ENCODE data around the gene ST8SIA1. TPM values are rescaled to one million over a fixed set of nuclear protein-coding genes. Genes with fewer than 3 reads are reported as not detected.

The ST8SIA1 gene
- polyA plus RNA-seq, 1 of the 3 experiments (the other 2 are of a cell fraction) = 0.12 TPM

DNA sequence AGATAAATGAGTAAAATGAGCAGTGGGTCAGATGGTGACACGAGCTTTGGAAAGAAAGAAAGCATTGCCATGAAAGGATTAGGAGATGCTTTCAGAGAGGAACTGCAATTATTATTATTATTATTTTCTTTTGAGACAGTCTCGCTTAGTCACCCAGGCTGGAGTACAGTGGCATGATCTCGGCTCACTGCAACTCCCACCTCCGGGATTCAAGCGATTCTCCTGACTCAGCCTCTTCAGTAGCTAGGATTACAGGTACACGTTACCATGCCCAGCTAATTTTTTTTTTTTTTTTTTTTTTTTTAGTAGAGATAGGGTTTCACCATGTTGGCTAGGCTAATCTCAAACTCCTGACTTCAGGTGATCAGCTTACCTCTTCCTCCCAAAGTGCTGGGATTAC is 77.4 kb downstream of the ST8SIA1 start:
- no peaks in the 10 kb centered on the region for H3K9me2 ChIP-seq
- no peaks in the 10 kb centered on the region for H4K20me1 ChIP-seq (ENCODE audit: insufficient read depth)
- H3K27ac ChIP-seq (ENCODE audit: low read depth in 2 of 2, low read length in 1 of 2) = no peak overlapping the region
- peaks cover 28% of the 10 kb centered on the region; the same call in 1 of the 2 replicates for H3K27me3 ChIP-seq (ENCODE audit: insufficient read depth)
- H2AFZ ChIP-seq (ENCODE audit: low read depth) = no peak overlapping the region
- TF ChIP-seq, protein P1, sequence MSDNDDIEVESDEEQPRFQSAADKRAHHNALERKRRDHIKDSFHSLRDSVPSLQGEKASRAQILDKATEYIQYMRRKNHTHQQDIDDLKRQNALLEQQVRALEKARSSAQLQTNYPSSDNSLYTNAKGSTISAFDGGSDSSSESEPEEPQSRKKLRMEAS (IDR thresholded peaks at IDR 0.05; ENCODE audit: low read depth) = no peak
- TF ChIP-seq NFIC (IDR thresholded peaks at IDR 0.05; ENCODE audit: borderline replicate concordance) (no peak), MEF2A (IDR thresholded peaks at IDR 0.05; ENCODE audit: borderline replicate concordance, low read depth) (no peak), SIN3A (IDR thresholded peaks at IDR 0.05; ENCODE audit: borderline replicate concordance, low read depth, low read length) (no peak), MXI1 (IDR thresholded peaks at IDR 0.05; ENCODE audit: low read depth, low read length) (no peak), JUND (IDR thresholded peaks at IDR 0.05) (no peak), FOXM1 (IDR thresholded peaks at IDR 0.05; ENCODE audit: low read depth) (no peak), ELF1 (IDR thresholded peaks at IDR 0.05) (no peak), GATA2 (CRISPR knock-in tag; IDR thresholded peaks at IDR 0.05) (no peak), POLR2AphosphoS5 (IDR thresholded peaks at IDR 0.05; ENCODE audit: low read depth, low read length) (no peak), SMC3 (IDR thresholded peaks at IDR 0.05; ENCODE audit: low read depth, low read length) (no peak), RAD21 (IDR thresholded peaks at IDR 0.05; ENCODE audit: low read length) (no peak)
- no peak for DNase-seq
- no peaks in the 10 kb centered on the region for H3K4me1 ChIP-seq (ENCODE audit: control insufficient read depth in 1 of 2, insufficient read depth in 2 of 2, low read depth in 1 of 2, low read length in 1 of 2)
- CTCF ChIA-PET = no interaction called here
- 20% methylated on average over 6 of the region's 6 CpGs for WGBS (ENCODE audit: low lambda C conversion rate)
- H3F3A ChIP-seq (replicated peaks; ENCODE audit: insufficient read depth) = no peaks in the 10 kb centered on the region
- H3K9ac ChIP-seq = no peak overlapping the region
- no peaks in the 10 kb centered on the region for H3K79me2 ChIP-seq (ENCODE audit: insufficient read depth)
- POLR2A ChIA-PET = no interaction called here
- no peak overlapping the region for H3K4me2 ChIP-seq
- no peak overlapping the region for H3K4me3 ChIP-seq (ENCODE audit: low read depth in 2 of 2, low read length in 1 of 2)
- H3K9me3 ChIP-seq = no peaks in the 10 kb centered on the region
- H3K36me3 ChIP-seq (replicated peaks in 1 of 2; ENCODE audit: control insufficient read depth in 1 of 2, insufficient read depth in 2 of 2, low read length in 1 of 2) = no peaks in the 10 kb centered on the region

DNA sequence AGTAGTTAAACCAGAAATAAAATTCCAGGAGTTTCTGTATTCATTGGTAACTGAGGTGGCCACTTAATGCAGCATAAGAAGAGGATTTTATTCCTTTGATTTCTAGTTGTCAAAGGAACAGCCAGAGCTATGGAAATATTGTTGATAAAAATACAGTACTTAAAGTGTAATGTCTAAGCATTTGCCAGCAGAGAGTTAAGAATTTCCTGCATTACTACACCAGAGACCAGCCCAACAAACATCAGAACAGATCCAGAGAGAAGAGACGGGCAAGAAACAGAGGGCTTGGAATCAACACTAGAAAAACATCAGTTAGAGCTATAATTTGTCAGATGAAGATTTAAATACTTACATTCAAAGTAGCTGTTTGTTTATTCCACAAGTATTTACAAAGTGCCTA is 77.9 kb downstream of the ST8SIA1 start:
- Histone ChIP-seq H3K27me3 (ENCODE audit: insufficient read depth) (peaks cover 28% of the 10 kb centered on the region; the same call in 1 of the 2 replicates), H3K9me2 (no peaks in the 10 kb centered on the region), H3F3A (replicated peaks; ENCODE audit: insufficient read depth) (no peaks in the 10 kb centered on the region), H3K9ac (no peak overlapping the region), H3K27ac (ENCODE audit: low read depth in 2 of 2, low read length in 1 of 2) (no peak overlapping the region), H3K79me2 (ENCODE audit: insufficient read depth) (no peaks in the 10 kb centered on the region), H3K9me3 (no peaks in the 10 kb centered on the region), H3K4me1 (ENCODE audit: control insufficient read depth in 1 of 2, insufficient read depth in 2 of 2, low read depth in 1 of 2, low read length in 1 of 2) (no peaks in the 10 kb centered on the region), H3K4me2 (no peak overlapping the region), H4K20me1 (ENCODE audit: insufficient read depth) (no peaks in the 10 kb centered on the region), H2AFZ (ENCODE audit: low read depth) (no peak overlapping the region), H3K36me3 (replicated peaks in 1 of 2; ENCODE audit: control insufficient read depth in 1 of 2, insufficient read depth in 2 of 2, low read length in 1 of 2) (no peaks in the 10 kb centered on the region), H3K4me3 (ENCODE audit: low read depth in 2 of 2, low read length in 1 of 2) (no peak overlapping the region)
- POLR2A ChIA-PET = no interaction called here
- WGBS (ENCODE audit: low lambda C conversion rate) = 9% methylated on average over 1 of the region's 1 CpG
- no peak for TF ChIP-seq NRF1 (IDR thresholded peaks at IDR 0.05; ENCODE audit: low read depth, low read length)
- no peak for TF ChIP-seq POLR2AphosphoS5 (IDR thresholded peaks at IDR 0.05; ENCODE audit: low read depth, low read length)
- TF ChIP-seq ZBTB33 (IDR thresholded peaks at IDR 0.05; ENCODE audit: borderline replicate concordance, low read depth) = no peak
- TF ChIP-seq CHD2 (IDR thresholded peaks at IDR 0.05; ENCODE audit: low read length, partially characterized antibody) = no peak
- no peak for TF ChIP-seq GATA2 (CRISPR knock-in tag; IDR thresholded peaks at IDR 0.05)
- no peak for DNase-seq
- CTCF ChIA-PET = no interaction called here
